Breast epithelium (tissue), 4 donors: ENCODE results near the gene CCDC157. TPM values are rescaled to one million over a fixed set of nuclear protein-coding genes. Genes with fewer than 3 reads are reported as not detected.

Source experiments
- DNase-seq, 2 donors: peaks; one replicate each; pipeline ENCODE4 v3.0.0-alpha.2; 2019; ENCODE audit warnings: low spot score in 2 of 2
- H3K27ac ChIP-seq, 2 donors: fragments of 200-600 bp; sonication (generic) in 1 of 2; one replicate each; pipeline ENCODE4 v1.5.1; 2016 to 2019; ENCODE audit warnings: mild to moderate bottlenecking in 1 of 2
- H3K27me3 ChIP-seq, 2 donors: fragments of 200-600 bp; sonication (generic) in 1 of 2; one replicate each; pipeline versions ENCODE4 v1.5.1 to v1.6.0; 2017 to 2019; ENCODE audit warnings: control low read depth in 1 of 2, mild to moderate bottlenecking in 1 of 2
- H3K36me3 ChIP-seq: fragments of 200-600 bp; one replicate; pipeline ENCODE4 v1.5.1; 2019
- H3K4me1 ChIP-seq, 2 donors: fragments of 200-600 bp; sonication (generic); one replicate each; pipeline ENCODE4 v1.5.1; 2016 to 2019; ENCODE audit warnings: control low read depth in 1 of 2
- H3K4me3 ChIP-seq, 3 donors: fragments of 200-600 bp; sonication (generic); 1 replicate in 2 of 3; 2 replicates in 1 of 3; pipeline ENCODE4 v1.5.1; 2016 to 2019; ENCODE audit warnings: mild to moderate bottlenecking in 3 of 3, moderate library complexity in 2 of 3
- H3K9me3 ChIP-seq, 2 donors: fragments of 200-600 bp; sonication (generic) in 1 of 2; one replicate each; pipeline ENCODE4 v1.5.1; 2016 to 2019; ENCODE audit warnings: control low read depth in 1 of 2
- POLR2A ChIP-seq: fragments of 450-650 bp; IDR thresholded peaks from one replicate; pipeline ENCODE4 v1.6.1; 2016; ENCODE audit warnings: antibody characterized with exemption, mild to moderate bottlenecking, moderate library complexity
- POLR2AphosphoS5 ChIP-seq, 3 donors: sonication (generic); formaldehyde crosslinking; IDR thresholded peaks; one replicate each; pipeline ENCODE4 v1.6.1; 2017; ENCODE audit warnings: antibody characterized with exemption in 3 of 3
- intact Hi-C: fragments of 100-400 bp; cut with DNase I; formaldehyde crosslinking; loops from one replicate; pipeline ENCODE4 v1.15.1; 2023; ENCODE audit warnings: low total_unique reads
- total RNA-seq, 3 donors: library from RNA; depleted of rRNA; stranded (reverse); fragments of >200 nt; gene quantifications; one replicate each; pipeline ENCODE4 v1.1.0, GENCODE V29; 2016
- TF ChIP-seq, protein P1 (sequence below), 3 donors: fragments of 450-650 bp; IDR thresholded peaks; one replicate each; pipeline ENCODE4 v1.5.1; 2016 to 2017; ENCODE audit warnings: antibody characterized with exemption in 3 of 3, mild to moderate bottlenecking in 3 of 3, moderate library complexity in 3 of 3

CCDC157 gene
- total RNA-seq, 3 donors from 2014 or later: 2.6 to 7.5 (median 6.6) TPM

DNA sequence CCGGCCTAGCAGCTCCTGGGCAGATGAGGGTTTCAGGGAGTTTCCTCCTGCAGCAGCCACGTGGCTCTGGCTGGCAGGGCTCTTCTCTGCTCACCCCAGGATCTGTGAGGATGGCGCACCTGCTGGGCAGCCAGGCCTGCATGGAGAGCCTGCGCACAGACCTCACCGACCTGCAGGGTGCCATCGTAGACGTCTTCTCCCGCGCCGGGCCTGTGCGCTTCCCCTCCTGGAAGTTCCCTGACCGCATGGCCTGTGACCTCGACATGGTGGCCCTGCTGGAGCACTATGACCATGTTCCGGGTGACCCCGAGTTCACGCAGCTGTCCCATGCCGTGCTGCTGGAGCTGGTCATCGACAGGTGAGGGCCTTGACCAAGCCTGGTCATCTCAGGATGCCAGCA is 9.1 kb downstream of the CCDC157 start:
- intact Hi-C loops: no loop called here
- TF ChIP-seq POLR2A: no peak
- no peak for TF ChIP-seq POLR2AphosphoS5 (IDR thresholded peaks at IDR 0.05)
- TF ChIP-seq, protein P1, sequence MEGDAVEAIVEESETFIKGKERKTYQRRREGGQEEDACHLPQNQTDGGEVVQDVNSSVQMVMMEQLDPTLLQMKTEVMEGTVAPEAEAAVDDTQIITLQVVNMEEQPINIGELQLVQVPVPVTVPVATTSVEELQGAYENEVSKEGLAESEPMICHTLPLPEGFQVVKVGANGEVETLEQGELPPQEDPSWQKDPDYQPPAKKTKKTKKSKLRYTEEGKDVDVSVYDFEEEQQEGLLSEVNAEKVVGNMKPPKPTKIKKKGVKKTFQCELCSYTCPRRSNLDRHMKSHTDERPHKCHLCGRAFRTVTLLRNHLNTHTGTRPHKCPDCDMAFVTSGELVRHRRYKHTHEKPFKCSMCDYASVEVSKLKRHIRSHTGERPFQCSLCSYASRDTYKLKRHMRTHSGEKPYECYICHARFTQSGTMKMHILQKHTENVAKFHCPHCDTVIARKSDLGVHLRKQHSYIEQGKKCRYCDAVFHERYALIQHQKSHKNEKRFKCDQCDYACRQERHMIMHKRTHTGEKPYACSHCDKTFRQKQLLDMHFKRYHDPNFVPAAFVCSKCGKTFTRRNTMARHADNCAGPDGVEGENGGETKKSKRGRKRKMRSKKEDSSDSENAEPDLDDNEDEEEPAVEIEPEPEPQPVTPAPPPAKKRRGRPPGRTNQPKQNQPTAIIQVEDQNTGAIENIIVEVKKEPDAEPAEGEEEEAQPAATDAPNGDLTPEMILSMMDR (IDR thresholded peaks at IDR 0.05): no peak
- H3K4me3 ChIP-seq: no peak overlapping the region

DNA sequence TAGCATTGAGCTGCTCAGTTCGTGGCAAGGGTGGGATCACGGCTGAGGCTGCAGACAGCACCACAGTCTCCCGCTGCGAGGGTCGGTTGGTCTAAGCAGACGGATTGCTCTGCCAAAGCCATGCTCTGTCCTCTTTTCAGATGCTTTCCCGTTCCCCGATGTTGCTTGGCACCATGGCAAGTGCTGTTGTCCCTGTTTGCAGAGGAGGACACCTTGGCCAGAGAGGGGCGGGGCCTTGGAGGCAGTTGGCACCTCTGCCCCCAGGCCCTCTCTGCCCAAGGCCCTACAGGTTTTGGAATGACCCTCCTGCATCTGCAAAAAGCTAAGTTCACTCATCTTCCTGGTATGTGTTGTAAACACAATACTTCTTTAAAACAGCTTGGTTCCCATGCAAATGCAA is 11.6 kb downstream of the CCDC157 start:
- Histone ChIP-seq H3K36me3 (no peaks in the 10 kb centered on the region), H3K9me3 (no peaks in the 10 kb centered on the region), H3K27me3 (no peaks in the 10 kb centered on the region), H3K4me3 (no peak overlapping the region), H3K27ac (no peak overlapping the region), H3K4me1 (no peaks in the 10 kb centered on the region)
- DNase-seq: no peak
- TF ChIP-seq, protein P1 (IDR thresholded peaks at IDR 0.05): no peak
- TF ChIP-seq POLR2AphosphoS5 (IDR thresholded peaks at IDR 0.05) (no peak), POLR2A (no peak)
- intact Hi-C loops: no loop called here

More for the DNA sequence above, 9.1 kb downstream of the CCDC157 start:
- Histone ChIP-seq H3K27me3 (no peaks in the 10 kb centered on the region), H3K9me3 (no peaks in the 10 kb centered on the region), H3K36me3 (no peaks in the 10 kb centered on the region), H3K4me1 (no peaks in the 10 kb centered on the region), H3K27ac (no peak overlapping the region)
- no peak for DNase-seq

DNA sequence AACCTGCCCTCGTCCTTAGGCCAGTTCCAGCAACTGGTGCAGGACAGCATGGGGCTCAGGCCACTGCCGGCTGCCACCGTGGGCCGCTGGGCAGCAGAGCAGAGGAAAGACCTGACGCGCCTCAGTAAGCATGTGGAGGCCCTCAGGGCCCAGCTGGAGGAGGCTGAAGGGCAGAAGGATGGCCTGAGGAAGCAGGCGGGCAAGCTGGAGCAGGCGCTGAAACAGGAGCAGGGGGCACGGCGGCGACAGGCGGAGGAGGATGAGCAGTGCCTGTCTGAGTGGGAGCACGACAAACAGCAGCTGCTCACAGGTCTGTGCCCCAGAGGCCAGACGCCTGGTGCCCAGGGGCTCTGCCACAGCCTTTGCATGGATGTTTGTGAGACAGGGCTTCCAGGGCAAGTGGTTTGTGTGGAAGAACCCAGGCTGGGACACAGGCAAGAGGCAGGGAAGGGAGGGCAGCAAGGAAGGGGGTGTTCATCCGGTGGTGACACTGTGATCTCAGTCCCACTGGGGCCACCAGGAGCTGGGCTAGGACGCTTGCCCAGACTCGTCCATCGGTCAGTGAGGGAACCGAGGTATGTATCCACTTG is 13.9 kb downstream of the CCDC157 start:
- H3K9me3 ChIP-seq: no peaks in the 10 kb centered on the region
- H3K4me3 ChIP-seq: no peak overlapping the region
- H3K27ac ChIP-seq: no peak overlapping the region
- TF ChIP-seq POLR2AphosphoS5 (IDR thresholded peaks at IDR 0.05) (no peak), POLR2A (no peak)
- TF ChIP-seq, protein P1 (IDR thresholded peaks at IDR 0.05): no peak
- intact Hi-C loops: no loop called here
- no peaks in the 10 kb centered on the region for H3K36me3 ChIP-seq
- H3K4me1 ChIP-seq: no peaks in the 10 kb centered on the region
- no peak for DNase-seq
- H3K27me3 ChIP-seq: no peaks in the 10 kb centered on the region

DNA sequence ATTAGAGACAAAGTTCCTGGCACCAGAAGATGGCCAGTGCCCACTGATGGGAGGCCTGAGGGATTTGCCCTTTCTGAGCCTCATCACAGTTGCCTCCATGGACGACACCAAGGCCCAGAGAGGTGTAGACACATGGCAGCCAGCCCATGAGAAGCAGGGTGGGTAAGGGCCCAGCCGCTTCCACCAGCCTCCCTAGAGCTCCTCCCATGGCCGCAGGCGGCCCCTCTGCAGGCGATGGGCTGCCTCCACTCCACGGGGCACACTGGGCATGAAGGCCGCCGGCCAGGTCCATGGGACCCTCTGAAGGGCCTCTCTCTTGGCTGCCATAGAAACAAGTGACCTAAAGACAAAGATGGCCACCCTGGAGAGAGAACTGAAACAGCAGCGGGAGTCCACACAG is 14.5 kb downstream of the CCDC157 start:
- Histone ChIP-seq H3K4me1 (no peaks in the 10 kb centered on the region), H3K27me3 (no peaks in the 10 kb centered on the region), H3K36me3 (no peaks in the 10 kb centered on the region), H3K4me3 (no peak overlapping the region), H3K9me3 (no peaks in the 10 kb centered on the region), H3K27ac (no peak overlapping the region)
- TF ChIP-seq POLR2AphosphoS5 (IDR thresholded peaks at IDR 0.05): no peak
- TF ChIP-seq, protein P1 (IDR thresholded peaks at IDR 0.05): no peak
- TF ChIP-seq POLR2A: no peak
- intact Hi-C loops: no loop called here
- no peak for DNase-seq

DNA sequence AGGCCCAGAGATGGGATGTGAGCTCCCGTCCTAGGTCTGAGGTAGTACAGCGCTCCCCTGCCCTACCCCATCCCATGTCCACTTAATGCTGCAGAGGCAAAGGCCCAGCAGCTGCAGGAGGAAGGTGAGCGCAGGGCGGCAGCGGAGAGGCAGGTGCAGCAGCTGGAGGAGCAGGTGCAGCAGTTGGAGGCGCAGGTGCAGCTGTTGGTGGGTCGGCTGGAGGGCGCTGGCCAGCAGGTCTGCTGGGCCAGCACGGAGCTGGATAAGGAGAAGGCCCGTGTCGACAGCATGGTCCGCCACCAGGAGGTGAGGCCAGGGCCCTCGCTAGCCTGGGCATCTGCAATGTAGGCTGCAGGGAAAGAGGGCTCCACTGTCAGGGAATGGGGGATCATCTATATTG is 15.2 kb downstream of the CCDC157 start:
- TF ChIP-seq POLR2A (no peak), POLR2AphosphoS5 (IDR thresholded peaks at IDR 0.05) (no peak)
- TF ChIP-seq, protein P1 (IDR thresholded peaks at IDR 0.05): no peak
- intact Hi-C loops: no loop called here
- no peak overlapping the region for H3K27ac ChIP-seq
- no peak overlapping the region for H3K4me3 ChIP-seq
- no peaks in the 10 kb centered on the region for H3K36me3 ChIP-seq
- no peaks in the 10 kb centered on the region for H3K27me3 ChIP-seq
- no peaks in the 10 kb centered on the region for H3K4me1 ChIP-seq
- no peaks in the 10 kb centered on the region for H3K9me3 ChIP-seq
- DNase-seq: no peak
